Measurements from ENCODE around the gene ANKRD13B. TPM values are rescaled to one million over a fixed set of nuclear protein-coding genes. Genes with fewer than 3 reads are reported as not detected.

The ANKRD13B gene
- total and polyA plus RNA-seq, 2 of the 13 experiments (the other 11 are each of a cell fraction or from before 2014, with no cell fraction given) = 1.7 to 1.8 TPM

- TF ChIP-seq, protein P1, sequence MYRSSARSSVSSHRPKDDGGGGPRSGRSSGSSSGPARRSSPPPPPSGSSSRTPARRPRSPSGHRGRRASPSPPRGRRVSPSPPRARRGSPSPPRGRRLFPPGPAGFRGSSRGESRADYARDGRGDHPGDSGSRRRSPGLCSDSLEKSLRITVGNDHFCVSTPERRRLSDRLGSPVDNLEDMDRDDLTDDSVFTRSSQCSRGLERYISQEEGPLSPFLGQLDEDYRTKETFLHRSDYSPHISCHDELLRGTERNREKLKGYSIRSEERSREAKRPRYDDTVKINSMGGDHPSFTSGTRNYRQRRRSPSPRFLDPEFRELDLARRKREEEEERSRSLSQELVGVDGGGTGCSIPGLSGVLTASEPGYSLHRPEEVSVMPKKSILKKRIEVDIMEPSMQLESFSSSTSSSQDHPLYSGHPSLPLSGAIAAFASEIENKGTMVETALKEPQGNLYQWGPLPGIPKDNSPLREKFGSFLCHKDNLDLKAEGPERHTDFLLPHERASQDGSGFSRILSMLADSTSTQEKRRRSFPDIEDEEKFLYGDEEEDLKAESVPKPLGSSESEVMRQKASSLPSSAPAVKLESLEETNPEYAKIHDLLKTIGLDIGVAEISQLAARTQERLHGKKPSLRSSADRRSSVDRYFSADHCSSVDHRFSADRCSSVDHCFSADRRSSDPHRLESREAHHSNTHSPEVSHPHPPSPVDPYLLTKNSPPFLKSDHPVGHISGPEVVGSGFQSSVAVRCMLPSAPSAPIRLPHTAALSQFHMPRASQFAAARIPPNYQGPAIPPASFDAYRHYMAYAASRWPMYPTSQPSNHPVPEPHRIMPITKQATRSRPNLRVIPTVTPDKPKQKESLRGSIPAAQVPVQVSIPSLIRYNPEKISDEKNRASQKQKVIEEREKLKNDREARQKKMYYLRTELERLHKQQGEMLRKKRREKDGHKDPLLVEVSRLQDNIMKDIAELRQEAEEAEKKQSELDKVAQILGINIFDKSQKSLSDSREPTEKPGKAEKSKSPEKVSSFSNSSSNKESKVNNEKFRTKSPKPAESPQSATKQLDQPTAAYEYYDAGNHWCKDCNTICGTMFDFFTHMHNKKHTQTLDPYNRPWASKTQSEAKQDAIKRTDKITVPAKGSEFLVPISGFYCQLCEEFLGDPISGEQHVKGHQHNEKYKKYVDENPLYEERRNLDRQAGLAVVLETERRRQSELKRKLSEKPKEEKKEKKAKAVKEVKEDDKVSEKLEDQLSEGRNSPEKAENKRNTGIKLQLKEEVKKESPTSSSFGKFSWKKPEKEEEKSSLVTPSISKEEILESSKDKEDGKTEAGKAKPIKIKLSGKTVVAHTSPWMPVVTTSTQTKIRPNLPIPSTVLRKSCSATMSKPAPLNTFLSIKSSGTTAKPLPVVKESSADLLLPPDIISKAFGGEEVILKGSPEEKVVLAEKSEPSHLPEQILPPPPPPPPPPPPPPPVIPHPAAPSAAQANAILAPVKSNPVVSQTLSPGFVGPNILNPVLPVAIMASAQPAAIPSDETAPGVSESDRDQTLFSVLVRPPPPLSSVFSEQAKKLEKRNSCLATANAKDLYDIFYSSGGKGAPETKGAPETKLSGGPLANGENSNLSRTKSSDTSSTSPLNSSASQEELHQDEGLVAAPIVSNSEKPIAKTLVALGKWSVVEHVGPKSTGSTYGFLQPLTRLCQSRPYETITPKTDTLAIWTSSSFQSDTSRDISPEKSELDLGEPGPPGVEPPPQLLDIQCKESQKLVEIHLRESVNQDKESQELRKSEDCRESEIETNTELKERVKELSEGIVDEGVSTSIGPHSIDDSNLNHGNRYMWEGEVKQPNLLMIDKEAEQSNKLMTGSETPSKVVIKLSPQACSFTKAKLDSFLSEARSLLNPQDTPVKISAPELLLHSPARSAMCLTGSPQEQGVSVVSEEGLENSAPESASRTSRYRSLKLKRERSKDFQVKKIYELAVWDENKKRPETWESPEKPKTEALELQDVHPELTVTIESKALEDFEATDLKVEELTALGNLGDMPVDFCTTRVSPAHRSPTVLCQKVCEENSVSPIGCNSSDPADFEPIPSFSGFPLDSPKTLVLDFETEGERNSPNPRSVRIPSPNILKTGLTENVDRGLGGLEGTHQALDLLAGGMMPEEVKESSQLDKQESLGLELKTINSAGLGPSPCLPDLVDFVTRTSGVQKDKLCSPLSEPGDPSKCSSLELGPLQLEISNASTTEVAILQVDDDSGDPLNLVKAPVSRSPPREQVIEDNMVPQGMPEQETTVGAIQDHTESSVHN (CRISPR knock-in tag; IDR thresholded peaks at IDR 0.05) = no peak
- no peak for TF ChIP-seq RFX3 (CRISPR knock-in tag; IDR thresholded peaks at IDR 0.05)
- no peak for TF ChIP-seq ZNF563 (CRISPR knock-in tag; IDR thresholded peaks at IDR 0.05)
- TF ChIP-seq NCOA5 (CRISPR knock-in tag; IDR thresholded peaks at IDR 0.05) = no peak
- no peak for TF ChIP-seq ZNF543 (CRISPR knock-in tag; IDR thresholded peaks at IDR 0.05)
- no peak for TF ChIP-seq ATF3 (CRISPR knock-in tag; IDR thresholded peaks at IDR 0.05)
- TF ChIP-seq, protein P2, sequence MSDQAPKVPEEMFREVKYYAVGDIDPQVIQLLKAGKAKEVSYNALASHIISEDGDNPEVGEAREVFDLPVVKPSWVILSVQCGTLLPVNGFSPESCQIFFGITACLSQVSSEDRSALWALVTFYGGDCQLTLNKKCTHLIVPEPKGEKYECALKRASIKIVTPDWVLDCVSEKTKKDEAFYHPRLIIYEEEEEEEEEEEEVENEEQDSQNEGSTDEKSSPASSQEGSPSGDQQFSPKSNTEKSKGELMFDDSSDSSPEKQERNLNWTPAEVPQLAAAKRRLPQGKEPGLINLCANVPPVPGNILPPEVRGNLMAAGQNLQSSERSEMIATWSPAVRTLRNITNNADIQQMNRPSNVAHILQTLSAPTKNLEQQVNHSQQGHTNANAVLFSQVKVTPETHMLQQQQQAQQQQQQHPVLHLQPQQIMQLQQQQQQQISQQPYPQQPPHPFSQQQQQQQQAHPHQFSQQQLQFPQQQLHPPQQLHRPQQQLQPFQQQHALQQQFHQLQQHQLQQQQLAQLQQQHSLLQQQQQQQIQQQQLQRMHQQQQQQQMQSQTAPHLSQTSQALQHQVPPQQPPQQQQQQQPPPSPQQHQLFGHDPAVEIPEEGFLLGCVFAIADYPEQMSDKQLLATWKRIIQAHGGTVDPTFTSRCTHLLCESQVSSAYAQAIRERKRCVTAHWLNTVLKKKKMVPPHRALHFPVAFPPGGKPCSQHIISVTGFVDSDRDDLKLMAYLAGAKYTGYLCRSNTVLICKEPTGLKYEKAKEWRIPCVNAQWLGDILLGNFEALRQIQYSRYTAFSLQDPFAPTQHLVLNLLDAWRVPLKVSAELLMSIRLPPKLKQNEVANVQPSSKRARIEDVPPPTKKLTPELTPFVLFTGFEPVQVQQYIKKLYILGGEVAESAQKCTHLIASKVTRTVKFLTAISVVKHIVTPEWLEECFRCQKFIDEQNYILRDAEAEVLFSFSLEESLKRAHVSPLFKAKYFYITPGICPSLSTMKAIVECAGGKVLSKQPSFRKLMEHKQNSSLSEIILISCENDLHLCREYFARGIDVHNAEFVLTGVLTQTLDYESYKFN (CRISPR knock-in tag; conservative IDR thresholded peaks at IDR 0.05) = no peak
- TF ChIP-seq, protein P3, sequence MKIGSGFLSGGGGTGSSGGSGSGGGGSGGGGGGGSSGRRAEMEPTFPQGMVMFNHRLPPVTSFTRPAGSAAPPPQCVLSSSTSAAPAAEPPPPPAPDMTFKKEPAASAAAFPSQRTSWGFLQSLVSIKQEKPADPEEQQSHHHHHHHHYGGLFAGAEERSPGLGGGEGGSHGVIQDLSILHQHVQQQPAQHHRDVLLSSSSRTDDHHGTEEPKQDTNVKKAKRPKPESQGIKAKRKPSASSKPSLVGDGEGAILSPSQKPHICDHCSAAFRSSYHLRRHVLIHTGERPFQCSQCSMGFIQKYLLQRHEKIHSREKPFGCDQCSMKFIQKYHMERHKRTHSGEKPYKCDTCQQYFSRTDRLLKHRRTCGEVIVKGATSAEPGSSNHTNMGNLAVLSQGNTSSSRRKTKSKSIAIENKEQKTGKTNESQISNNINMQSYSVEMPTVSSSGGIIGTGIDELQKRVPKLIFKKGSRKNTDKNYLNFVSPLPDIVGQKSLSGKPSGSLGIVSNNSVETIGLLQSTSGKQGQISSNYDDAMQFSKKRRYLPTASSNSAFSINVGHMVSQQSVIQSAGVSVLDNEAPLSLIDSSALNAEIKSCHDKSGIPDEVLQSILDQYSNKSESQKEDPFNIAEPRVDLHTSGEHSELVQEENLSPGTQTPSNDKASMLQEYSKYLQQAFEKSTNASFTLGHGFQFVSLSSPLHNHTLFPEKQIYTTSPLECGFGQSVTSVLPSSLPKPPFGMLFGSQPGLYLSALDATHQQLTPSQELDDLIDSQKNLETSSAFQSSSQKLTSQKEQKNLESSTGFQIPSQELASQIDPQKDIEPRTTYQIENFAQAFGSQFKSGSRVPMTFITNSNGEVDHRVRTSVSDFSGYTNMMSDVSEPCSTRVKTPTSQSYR (CRISPR knock-in tag; IDR thresholded peaks at IDR 0.05; ENCODE audit: borderline replicate concordance) = 0 out of 2 replicates have a peak, but pooled peaks have one; percentile 11
- TF ChIP-seq NBN (conservative IDR thresholded peaks at IDR 0.05) = no peak
Measured at GRCh38 chr17:29566473-29567303, 26.2 kb upstream of the ANKRD13B start, which contains the start of gene ABHD15 (continued).

Data from HepG2 (cell line).